HL-60 (cell line): ENCODE results near the gene ZFP82.

Source experiments
- DNase-seq, 2 experiments: peaks; one replicate each; pipeline ENCODE4 v3.0.0-alpha.2; 2010 to 2020; ENCODE audit warnings: low read depth in 1 of 2, low spot score in 1 of 2
- H3K27ac ChIP-seq: fragments of 250-450 bp; sonication (Bioruptor Pico); replicated peaks from 2 replicates; pipeline ENCODE4 v1.5.1; 2020; ENCODE audit warnings: mild to moderate bottlenecking, moderate library complexity
- H3K27me3 ChIP-seq: fragments of 250-450 bp; sonication (Bioruptor Pico); 2 replicates; pipeline ENCODE4 v1.5.1; 2021; ENCODE audit warnings: mild to moderate bottlenecking, moderate library complexity; ENCODE audit not compliant: insufficient read depth, poor library complexity, severe bottlenecking
- H3K4me3 ChIP-seq: replicated peaks from 2 replicates; pipeline ENCODE4 v1.5.1; 2011; ENCODE audit warnings: mild to moderate bottlenecking, control low read depth, low read length; ENCODE audit not compliant: insufficient read depth
- CTCF ChIP-seq: IDR thresholded peaks from one replicate; pipeline ENCODE4 v1.5.1; 2011; ENCODE audit warnings: low read length, control low read depth, inconsistent platforms; ENCODE audit not compliant: insufficient read depth
- GABPA ChIP-seq: IDR thresholded peaks from 2 replicates; pipeline ENCODE4 v1.6.1; 2012; ENCODE audit warnings: low read depth
- POLR2AphosphoS5 ChIP-seq: IDR thresholded peaks from 2 replicates; pipeline ENCODE4 v1.6.1; 2012; ENCODE audit warnings: low read depth
- REST ChIP-seq: IDR thresholded peaks from 2 replicates; pipeline ENCODE4 v1.6.1; 2012; ENCODE audit warnings: low read depth; ENCODE audit not compliant: insufficient replicate concordance
- SPI1 ChIP-seq: IDR thresholded peaks from 2 replicates; pipeline ENCODE4 v1.6.1; 2012; ENCODE audit warnings: low read depth, mild to moderate bottlenecking, borderline replicate concordance
- long read RNA-seq: library from polyadenylated mRNA; unstranded; transcript quantifications from one replicate; pipeline ENCODE4 v2.0.0, GENCODE V29; 2020

The ZFP82 gene
- long read RNA-seq = 0 reads

GRCh38 chr19:36418287-36419001 lies at the start of gene ZFP82:
Gene ZFP82 (minus strand): TSS chr19:36418644. CDS start chr19:36409789, 8,855 bp downstream.
- TF ChIP-seq GABPA = no peak
- TF ChIP-seq CTCF = no peak
- no peak for TF ChIP-seq SPI1
- no peak for TF ChIP-seq POLR2AphosphoS5
- TF ChIP-seq REST = no peak
- peak; percentile 43 to 60 for DNase-seq
- H3K4me3 ChIP-seq = peak within 1 kb of the TSS; percentile 51
- H3K27ac ChIP-seq = peak within 1 kb of the TSS; percentile 84
- no peaks in the 10 kb centered on the region for H3K27me3 ChIP-seq

GRCh38 chr19:36460046-36460445 lies 41.6 kb upstream of the ZFP82 start:
- Histone ChIP-seq H3K27me3 (no peaks in the 10 kb centered on the region), H3K4me3 (no peak overlapping the region), H3K27ac (no peak overlapping the region)
- no peak for DNase-seq
- TF ChIP-seq GABPA (no peak), REST (no peak), CTCF (no peak), POLR2AphosphoS5 (no peak), SPI1 (no peak)

GRCh38 chr19:36456831-36457230 lies 38.4 kb upstream of the ZFP82 start:
- Histone ChIP-seq H3K4me3 (no peak overlapping the region), H3K27ac (no peak overlapping the region), H3K27me3 (no peaks in the 10 kb centered on the region)
- DNase-seq = no peak
- TF ChIP-seq POLR2AphosphoS5 (no peak), GABPA (no peak), SPI1 (no peak), CTCF (no peak)
